Loucy (cell line): Measurements from ENCODE around the gene TLK2.
"Not testable (repeated sequence)": the region's sequence is repeated elsewhere in the genome, so short reads cannot be mapped to it uniquely, and the experiment has no call there.

Source experiments
- H2AFZ ChIP-seq: fragments of 200-600 bp; sonication (generic); 2 replicates; pipeline ENCODE4 v1.6.0; 2016; ENCODE audit warnings: antibody characterized with exemption, mild to moderate bottlenecking, low read length, moderate library complexity
- H3F3A ChIP-seq: fragments of 200-600 bp; 2 replicates; pipeline ENCODE4 v1.6.0; 2016; ENCODE audit warnings: antibody characterized with exemption, low read depth, mild to moderate bottlenecking
- H3K27me3 ChIP-seq: fragments of 200-600 bp; sonication (generic); 2 replicates; pipeline ENCODE4 v1.6.1; 2014; ENCODE audit warnings: low read length, mild to moderate bottlenecking; ENCODE audit not compliant: insufficient read depth, poor library complexity, severe bottlenecking
- H3K36me3 ChIP-seq: fragments of 200-600 bp; sonication (generic); 2 replicates; pipeline ENCODE4 v1.6.1; 2016; ENCODE audit warnings: low read length; ENCODE audit not compliant: insufficient read depth
- H3K4me1 ChIP-seq: fragments of 200-600 bp; sonication (generic); 2 replicates; pipeline ENCODE4 v1.5.1; 2014; ENCODE audit warnings: low read length, mild to moderate bottlenecking; ENCODE audit not compliant: insufficient read depth, poor library complexity, severe bottlenecking
- H3K4me2 ChIP-seq: fragments of 200-600 bp; sonication (generic); 2 replicates; pipeline ENCODE4 v1.6.0; 2014; ENCODE audit warnings: antibody characterized with exemption, low read length, low read depth, mild to moderate bottlenecking; ENCODE audit not compliant: poor library complexity, severe bottlenecking
- H3K4me3 ChIP-seq: fragments of 200-600 bp; sonication (generic); 2 replicates; pipeline ENCODE4 v1.5.1; 2014; ENCODE audit warnings: low read length, mild to moderate bottlenecking, mixed read lengths; ENCODE audit not compliant: poor library complexity, severe bottlenecking
- H3K79me2 ChIP-seq: fragments of 200-600 bp; sonication (generic); 2 replicates; pipeline ENCODE4 v1.6.1; 2014; ENCODE audit warnings: low read length; ENCODE audit not compliant: insufficient read depth
- H3K9ac ChIP-seq: fragments of 200-600 bp; sonication (generic); 2 replicates; pipeline ENCODE4 v1.6.0; 2014; ENCODE audit warnings: mild to moderate bottlenecking, low read depth, low read length, moderate library complexity; ENCODE audit not compliant: poor library complexity, severe bottlenecking
- H3K9me2 ChIP-seq: fragments of 200-600 bp; sonication (generic); replicated peaks from 2 replicates; pipeline ENCODE4 v1.6.1; 2016; ENCODE audit warnings: low read depth, low read length, mixed read lengths
- H3K9me3 ChIP-seq: fragments of 200-600 bp; sonication (generic); 2 replicates; pipeline ENCODE4 v1.6.1; 2014; ENCODE audit warnings: mild to moderate bottlenecking, antibody characterized with exemption, low read length, low read depth; ENCODE audit not compliant: insufficient read depth
- H4K20me1 ChIP-seq: fragments of 200-600 bp; sonication (generic); 2 replicates; pipeline ENCODE4 v1.6.0; 2014; ENCODE audit warnings: antibody characterized with exemption, low read length, mild to moderate bottlenecking; ENCODE audit not compliant: insufficient read depth, poor library complexity, severe bottlenecking
- CTCF ChIP-seq: fragments of 200-600 bp; sonication (generic); conservative IDR thresholded peaks from 2 replicates; pipeline ENCODE4 v1.5.1; 2014; ENCODE audit warnings: mild to moderate bottlenecking, antibody characterized with exemption, low read length
- EZH2phosphoT487 ChIP-seq: fragments of 200-600 bp; IDR thresholded peaks from 2 replicates; pipeline ENCODE4 v1.6.1; 2018; ENCODE audit warnings: antibody characterized with exemption, mild to moderate bottlenecking, moderate library complexity, borderline replicate concordance

Gene TLK2

GRCh38 chr17:62600805-62601204 is 122.2 kb downstream of the TLK2 start:
- Histone ChIP-seq H3K79me2 (no peaks in the 10 kb centered on the region), H4K20me1 (no peaks in the 10 kb centered on the region), H2AFZ (no peak overlapping the region), H3K9me3 (no peaks in the 10 kb centered on the region; the same call in 1 of the 2 replicates), H3K27me3 (no peaks in the 10 kb centered on the region), H3K4me3 (no peak overlapping the region), H3K9me2 (no peaks in the 10 kb centered on the region), H3K4me1 (no peaks in the 10 kb centered on the region), H3K9ac (no peak overlapping the region), H3F3A (no peaks in the 10 kb centered on the region), H3K4me2 (no peak overlapping the region), H3K36me3 (peaks cover 70% of the 10 kb centered on the region)
- TF ChIP-seq EZH2phosphoT487 (no peak), CTCF (no peak)

- Histone ChIP-seq H3K4me3 (no peak overlapping the region), H2AFZ (no peak overlapping the region), H3K4me1 (no peaks in the 10 kb centered on the region), H4K20me1 (no peaks in the 10 kb centered on the region), H3K27me3 (no peaks in the 10 kb centered on the region), H3K79me2 (no peaks in the 10 kb centered on the region), H3K4me2 (no peak overlapping the region), H3K9ac (no peak overlapping the region), H3K9me2 (no peaks in the 10 kb centered on the region), H3F3A (no peaks in the 10 kb centered on the region), H3K9me3 (no peaks in the 10 kb centered on the region; the same call in 1 of the 2 replicates), H3K36me3 (peaks cover 68% of the 10 kb centered on the region)
- TF ChIP-seq CTCF (no peak), EZH2phosphoT487 (no peak)
These were observed 122.8 kb downstream of the TLK2 start for GRCh38 chr17:62601471-62601870.

GRCh38 chr17:62603783-62604182 is 125.2 kb downstream of the TLK2 start:
- H3K36me3 ChIP-seq, result peaks cover 69% of the 10 kb centered on the region; the same call in 1 of the 2 replicates

GRCh38 chr17:62605588-62605987 is 127.0 kb downstream of the TLK2 start:
- Histone ChIP-seq H3K4me3 (no peak overlapping the region), H2AFZ (no peak overlapping the region), H3K9ac (no peak overlapping the region), H3K9me3 (no peaks in the 10 kb centered on the region), H3K4me1 (no peaks in the 10 kb centered on the region), H4K20me1 (no peaks in the 10 kb centered on the region), H3F3A (no peaks in the 10 kb centered on the region), H3K79me2 (no peaks in the 10 kb centered on the region), H3K27me3 (no peaks in the 10 kb centered on the region), H3K4me2 (no peak overlapping the region), H3K9me2 (no peaks in the 10 kb centered on the region), H3K36me3 (peaks cover 71% of the 10 kb centered on the region; the same call in 1 of the 2 replicates)
- TF ChIP-seq CTCF (no peak), EZH2phosphoT487 (no peak)

More at GRCh38 chr17:62603783-62604182, 125.2 kb downstream of the TLK2 start:
- not testable (repeated sequence) for H3F3A ChIP-seq, H4K20me1 ChIP-seq, H3K27me3 ChIP-seq, H3K4me3 ChIP-seq, H3K9me2 ChIP-seq, H3K79me2 ChIP-seq, H3K9me3 ChIP-seq, H3K4me2 ChIP-seq, H3K4me1 ChIP-seq, H2AFZ ChIP-seq, H3K9ac ChIP-seq
